Measurements from ENCODE around the gene SKAP2. TPM values are rescaled to one million over a fixed set of nuclear protein-coding genes. Genes with fewer than 3 reads are reported as not detected.

The SKAP2 gene
- total and polyA plus RNA-seq, 12 donors, result 7.3 to 123 (median 50.1) TPM

DNA sequence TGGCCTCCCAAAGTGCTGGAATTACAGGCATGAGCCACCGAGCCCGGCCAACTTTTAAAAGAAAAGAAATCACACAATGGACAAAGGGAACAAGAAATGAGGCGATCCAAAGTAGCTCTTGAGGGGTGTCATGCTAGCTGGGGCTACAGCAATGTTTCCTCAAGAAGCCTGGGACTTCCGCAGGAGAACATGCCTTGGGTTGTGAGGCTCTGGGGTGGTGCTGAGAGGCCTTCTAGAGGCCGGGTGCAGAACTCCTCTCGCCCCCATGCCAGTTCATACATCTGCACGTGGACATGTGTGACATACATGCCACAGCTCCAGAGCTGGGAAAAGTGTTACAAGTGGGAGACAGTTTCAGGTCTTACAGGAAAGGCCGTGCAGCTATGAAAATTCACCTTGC lies 238.2 kb downstream of the SKAP2 start:
- DNase-seq, result no peak
- WGBS, 4 donors, result 87 to 93% (median 93%) methylated on average over 8 of the region's 8 CpGs
- intact Hi-C loops (cut with DNase I), result no loop called here

DNA sequence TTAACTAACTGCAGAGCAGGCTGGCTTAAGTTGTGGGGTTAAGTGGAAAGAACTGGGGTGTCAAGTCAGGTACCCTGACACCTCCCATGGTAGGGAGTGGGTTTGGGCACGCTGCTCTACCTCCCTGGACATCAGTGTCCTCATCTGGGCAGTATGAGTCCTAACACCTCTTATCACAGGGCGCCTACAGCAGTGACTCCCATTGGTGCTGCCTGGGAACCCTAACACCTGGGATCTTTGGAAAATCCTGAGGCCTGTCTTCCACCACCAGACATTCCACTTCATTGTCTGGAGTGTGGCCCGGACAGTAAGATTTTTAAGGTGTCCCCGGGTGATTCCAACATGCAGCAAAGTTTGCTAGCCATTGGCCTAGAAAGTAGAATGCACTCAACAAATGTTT lies 239.1 kb downstream of the SKAP2 start:
- Histone ChIP-seq H3K27ac (no peak overlapping the region), H3K4me1 (replicated peaks in 1 of 2) (no peaks in the 10 kb centered on the region), H3K4me3 (no peak overlapping the region), H3K27me3 (no peaks in the 10 kb centered on the region), H3K36me3 (replicated peaks in 1 of 2) (no peaks in the 10 kb centered on the region), H3K9me3 (replicated peaks in 1 of 3) (no peaks in the 10 kb centered on the region)
- 83 to 96% (median 91%) methylated on average over 1 to 4 of the region's 4 CpGs for WGBS, 4 donors
- no peak for DNase-seq
- no peak for TF ChIP-seq POLR2A (IDR thresholded peaks at IDR 0.05)
- TF ChIP-seq, protein P1, sequence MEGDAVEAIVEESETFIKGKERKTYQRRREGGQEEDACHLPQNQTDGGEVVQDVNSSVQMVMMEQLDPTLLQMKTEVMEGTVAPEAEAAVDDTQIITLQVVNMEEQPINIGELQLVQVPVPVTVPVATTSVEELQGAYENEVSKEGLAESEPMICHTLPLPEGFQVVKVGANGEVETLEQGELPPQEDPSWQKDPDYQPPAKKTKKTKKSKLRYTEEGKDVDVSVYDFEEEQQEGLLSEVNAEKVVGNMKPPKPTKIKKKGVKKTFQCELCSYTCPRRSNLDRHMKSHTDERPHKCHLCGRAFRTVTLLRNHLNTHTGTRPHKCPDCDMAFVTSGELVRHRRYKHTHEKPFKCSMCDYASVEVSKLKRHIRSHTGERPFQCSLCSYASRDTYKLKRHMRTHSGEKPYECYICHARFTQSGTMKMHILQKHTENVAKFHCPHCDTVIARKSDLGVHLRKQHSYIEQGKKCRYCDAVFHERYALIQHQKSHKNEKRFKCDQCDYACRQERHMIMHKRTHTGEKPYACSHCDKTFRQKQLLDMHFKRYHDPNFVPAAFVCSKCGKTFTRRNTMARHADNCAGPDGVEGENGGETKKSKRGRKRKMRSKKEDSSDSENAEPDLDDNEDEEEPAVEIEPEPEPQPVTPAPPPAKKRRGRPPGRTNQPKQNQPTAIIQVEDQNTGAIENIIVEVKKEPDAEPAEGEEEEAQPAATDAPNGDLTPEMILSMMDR (IDR thresholded peaks at IDR 0.05), result no peak
- intact Hi-C loops (cut with DNase I), result no loop called here

More for the DNA sequence above, 238.2 kb downstream of the SKAP2 start:
- Histone ChIP-seq H3K36me3 (replicated peaks in 1 of 2) (no peaks in the 10 kb centered on the region), H3K4me1 (replicated peaks in 1 of 2) (no peaks in the 10 kb centered on the region), H3K27ac (no peak overlapping the region), H3K27me3 (no peaks in the 10 kb centered on the region), H3K4me3 (no peak overlapping the region), H3K9me3 (replicated peaks in 1 of 3) (no peaks in the 10 kb centered on the region)
- TF ChIP-seq, protein P1 (IDR thresholded peaks at IDR 0.05), result no peak
- no peak for TF ChIP-seq POLR2A (IDR thresholded peaks at IDR 0.05)

DNA sequence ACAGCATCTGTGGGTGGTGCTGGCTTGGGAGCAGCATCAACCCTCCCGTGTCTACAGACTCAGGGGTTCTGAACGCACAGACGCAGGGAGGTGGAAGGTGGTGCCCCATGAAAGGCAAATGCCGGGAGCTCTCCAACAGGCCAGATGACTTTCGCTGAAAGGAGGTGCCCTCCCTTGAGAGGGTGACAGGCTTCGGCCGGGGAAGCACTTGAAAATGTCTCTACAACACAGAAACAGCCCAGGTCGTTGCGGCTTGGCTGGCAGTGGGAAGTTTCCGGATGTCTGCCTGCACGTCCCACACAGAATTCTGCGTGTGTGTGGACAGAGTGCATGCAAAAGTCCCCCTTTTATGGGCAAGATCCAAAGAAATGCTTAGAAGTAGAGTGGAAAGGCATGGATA lies 239.6 kb downstream of the SKAP2 start:
- Histone ChIP-seq H3K27ac (no peak overlapping the region), H3K4me3 (no peak overlapping the region), H3K27me3 (no peaks in the 10 kb centered on the region), H3K4me1 (replicated peaks in 1 of 2) (no peaks in the 10 kb centered on the region), H3K9me3 (replicated peaks in 1 of 3) (no peaks in the 10 kb centered on the region), H3K36me3 (replicated peaks in 1 of 2) (no peaks in the 10 kb centered on the region)
- intact Hi-C loops (cut with DNase I), result no loop called here
- no peak for DNase-seq
- TF ChIP-seq POLR2A (IDR thresholded peaks at IDR 0.05), result no peak
- 81 to 90% (median 87%) methylated on average over 12 of the region's 12 CpGs for WGBS, 4 donors

DNA sequence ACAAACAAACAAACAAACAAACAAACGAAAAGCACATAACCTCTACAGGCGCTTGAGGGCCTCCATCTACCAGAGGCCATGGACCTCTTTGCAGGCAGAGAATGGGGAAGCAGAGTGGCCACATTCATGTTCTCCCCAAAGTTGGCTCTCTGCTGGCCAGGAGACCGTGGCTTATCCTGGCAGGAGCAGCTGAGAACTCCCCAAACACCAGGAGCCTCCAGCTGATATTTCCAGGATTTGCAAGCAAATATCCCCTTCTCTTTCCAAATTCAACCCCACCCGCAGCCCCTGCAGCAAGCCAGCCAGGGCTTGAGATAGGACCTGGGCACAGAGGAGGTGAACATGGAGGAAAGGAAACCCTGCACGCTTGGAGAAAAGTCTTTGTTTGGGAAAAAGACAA lies 240.0 kb downstream of the SKAP2 start:
- intact Hi-C loops (cut with DNase I), result no loop called here
- H3K27me3 ChIP-seq, result no peaks in the 10 kb centered on the region
- DNase-seq, result no peak
- no peak overlapping the region for H3K27ac ChIP-seq
- TF ChIP-seq, protein P1 (IDR thresholded peaks at IDR 0.05), result no peak
- no peak for TF ChIP-seq POLR2A (IDR thresholded peaks at IDR 0.05)
- no peak overlapping the region for H3K4me3 ChIP-seq
- no peaks in the 10 kb centered on the region for H3K9me3 ChIP-seq (replicated peaks in 1 of 3)
- no peaks in the 10 kb centered on the region for H3K4me1 ChIP-seq (replicated peaks in 1 of 2)
- WGBS, 4 donors, result 77 to 85% (median 84%) methylated on average over 5 of the region's 5 CpGs
- no peaks in the 10 kb centered on the region for H3K36me3 ChIP-seq (replicated peaks in 1 of 2)

DNA sequence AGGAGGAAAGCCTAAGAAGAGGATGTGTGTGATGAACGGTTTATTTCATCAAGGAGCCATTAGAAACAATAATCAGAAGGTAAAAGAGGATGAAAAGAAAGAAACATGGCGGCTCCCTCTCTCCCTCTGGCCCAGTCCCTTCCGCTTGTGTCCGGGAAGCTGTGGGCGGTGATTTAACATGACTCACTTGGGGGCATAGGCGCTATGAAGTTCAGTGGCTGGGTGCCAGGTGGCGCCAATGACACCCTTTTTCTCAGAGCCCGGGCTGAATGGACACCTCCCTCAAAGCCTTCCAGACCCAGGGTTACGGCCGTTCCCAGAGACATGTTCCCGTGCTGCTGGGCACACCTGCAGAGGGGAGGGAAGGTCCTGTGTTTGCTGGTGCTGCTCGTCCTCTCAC lies 244.0 kb downstream of the SKAP2 start:
- H3K27me3 ChIP-seq, result no peaks in the 10 kb centered on the region
- intact Hi-C loops (cut with DNase I), result no loop called here
- H3K4me1 ChIP-seq (replicated peaks in 1 of 2), result no peaks in the 10 kb centered on the region
- H3K4me3 ChIP-seq, result no peak overlapping the region
- WGBS, 4 donors, result 76 to 90% (median 79%) methylated on average over 12 of the region's 12 CpGs
- no peaks in the 10 kb centered on the region for H3K36me3 ChIP-seq (replicated peaks in 1 of 2)
- TF ChIP-seq POLR2A (IDR thresholded peaks at IDR 0.05), result no peak
- TF ChIP-seq, protein P1 (IDR thresholded peaks at IDR 0.05), result no peak
- DNase-seq, result no peak
- no peak overlapping the region for H3K27ac ChIP-seq
- no peaks in the 10 kb centered on the region for H3K9me3 ChIP-seq (replicated peaks in 1 of 3)

All from adrenal gland (tissue), 12 donors.